GM19035 (cell line): ENCODE measurements around the gene IL5.

Experiments used
- ATAC-seq: cut with Tn5 transposase; IDR thresholded peaks from one replicate; pipeline ENCODE4 v1.9.1; 2021; ENCODE audit not compliant: unreplicated experiment

IL5 gene

GRCh38 chr5:132499440-132500243 lies 43.7 kb downstream of the IL5 start:
- ATAC-seq = no peak

GRCh38 chr5:132498686-132499271 lies 44.5 kb downstream of the IL5 start:
- no peak for ATAC-seq

- ATAC-seq = no peak
Measured at GRCh38 chr5:132498152-132498551, 45.2 kb downstream of the IL5 start.

GRCh38 chr5:132497488-132497997 lies 45.8 kb downstream of the IL5 start:
- no peak for ATAC-seq

GRCh38 chr5:132496631-132497487 lies 46.5 kb downstream of the IL5 start:
- peak; percentile 46 for ATAC-seq

- peak; percentile 46 for ATAC-seq
Measured at GRCh38 chr5:132496191-132496630, 47.1 kb downstream of the IL5 start.

GRCh38 chr5:132495667-132496190 lies 47.6 kb downstream of the IL5 start:
- peak; percentile 30 for ATAC-seq

GRCh38 chr5:132493821-132494220 lies 49.5 kb downstream of the IL5 start:
- no peak for ATAC-seq

GRCh38 chr5:132493241-132493640 lies 50.1 kb downstream of the IL5 start:
- ATAC-seq = no peak

- no peak for ATAC-seq
Measured at GRCh38 chr5:132492386-132493125, 50.8 kb downstream of the IL5 start.
